Progenitor cell of endocrine pancreas (in vitro differentiated cells): ENCODE data around the gene TET2. TPM values are rescaled to one million over a fixed set of nuclear protein-coding genes. Genes with fewer than 3 reads are reported as not detected.

Source experiments
- DNase-seq: peaks from one replicate; pipeline ENCODE4 v3.0.0; 2021; ENCODE audit warnings: low spot score; ENCODE audit not compliant: unreplicated experiment
- H3K27ac Mint-ChIP-seq: 2 replicates; pipeline ENCODE4 v1.8.0; 2021; ENCODE audit warnings: mild to moderate bottlenecking, moderate library complexity, mixed read lengths
- H3K27me3 Mint-ChIP-seq: 2 replicates; pipeline ENCODE4 v1.8.0; 2021; ENCODE audit warnings: mixed read lengths
- H3K36me3 Mint-ChIP-seq: 2 replicates; pipeline ENCODE4 v1.8.0; 2022; ENCODE audit warnings: mixed read lengths; ENCODE audit not compliant: insufficient read depth
- H3K4me1 Mint-ChIP-seq: 2 replicates; pipeline ENCODE4 v1.8.0; 2021; ENCODE audit warnings: low read depth, mixed read lengths
- H3K4me3 Mint-ChIP-seq: 2 replicates; pipeline ENCODE4 v1.8.0; 2021; ENCODE audit warnings: low read depth, mild to moderate bottlenecking, moderate library complexity, mixed read lengths
- H3K9me3 Mint-ChIP-seq: 2 replicates; pipeline ENCODE4 v1.8.0; 2021; ENCODE audit warnings: low read depth, mixed read lengths
- CTCF ChIP-seq: fragments of 200-600 bp; sonication (generic); IDR thresholded peaks from one replicate; pipeline ENCODE4 v1.5.0; 2021; ENCODE audit warnings: antibody characterized with exemption, mild to moderate bottlenecking; ENCODE audit not compliant: unreplicated experiment
- total RNA-seq: library from RNA; stranded (reverse); gene quantifications from 2 replicates; pipeline ENCODE4 v1.2.1, GENCODE V29; 2021

TET2 gene
- total RNA-seq, 1 donor from 2014 or later, result 37.2 TPM

- Mint-ChIP-seq H3K27ac (no peak overlapping the region), H3K4me3 (no peak overlapping the region), H3K36me3 (peaks cover 9% of the 10 kb centered on the region), H3K4me1 (peaks cover 11% of the 10 kb centered on the region), H3K9me3 (no peaks in the 10 kb centered on the region), H3K27me3 (no peaks in the 10 kb centered on the region)
- TF ChIP-seq CTCF, result no peak
- DNase-seq, result no peak
These were observed 45.0 kb downstream of the TET2 start for GRCh38 chr4:105191621-105192210.

GRCh38 chr4:105192474-105192873, 45.8 kb downstream of the TET2 start:
- TF ChIP-seq CTCF, result no peak
- Mint-ChIP-seq H3K36me3 (peaks cover 9% of the 10 kb centered on the region), H3K4me1 (peaks cover 11% of the 10 kb centered on the region), H3K4me3 (no peak overlapping the region), H3K27ac (no peak overlapping the region), H3K9me3 (no peaks in the 10 kb centered on the region), H3K27me3 (no peaks in the 10 kb centered on the region)
- no peak for DNase-seq

- Mint-ChIP-seq H3K9me3 (no peaks in the 10 kb centered on the region), H3K4me1 (peaks cover 11% of the 10 kb centered on the region), H3K4me3 (no peak overlapping the region), H3K36me3 (peaks cover 9% of the 10 kb centered on the region), H3K27ac (no peak overlapping the region), H3K27me3 (no peaks in the 10 kb centered on the region)
- no peak for DNase-seq
- no peak for TF ChIP-seq CTCF
These were observed 46.2 kb downstream of the TET2 start for GRCh38 chr4:105192910-105193309.

GRCh38 chr4:105193536-105193935, 46.9 kb downstream of the TET2 start:
- Mint-ChIP-seq H3K4me1 (peaks cover 11% of the 10 kb centered on the region), H3K27ac (no peak overlapping the region), H3K27me3 (no peaks in the 10 kb centered on the region), H3K36me3 (peaks cover 9% of the 10 kb centered on the region), H3K4me3 (no peak overlapping the region), H3K9me3 (no peaks in the 10 kb centered on the region)
- TF ChIP-seq CTCF, result no peak
- DNase-seq, result no peak

GRCh38 chr4:105194328-105195231, 47.9 kb downstream of the TET2 start:
- no peaks in the 10 kb centered on the region for H3K9me3 Mint-ChIP-seq
- no peak overlapping the region for H3K27ac Mint-ChIP-seq
- peaks cover 11% of the 10 kb centered on the region for H3K4me1 Mint-ChIP-seq
- peaks cover 9% of the 10 kb centered on the region for H3K36me3 Mint-ChIP-seq
- no peaks in the 10 kb centered on the region for H3K27me3 Mint-ChIP-seq
- TF ChIP-seq CTCF, result no peak
- no peak overlapping the region for H3K4me3 Mint-ChIP-seq
- no peak for DNase-seq
